Right forelimb (tissue), 1 donor: Measurements from ENCODE around the gene CACNA1C.

Experiments
- DNase-seq: peaks from one replicate; pipeline ENCODE4 v3.0.0-alpha.2; 2018

Gene CACNA1C

DNA sequence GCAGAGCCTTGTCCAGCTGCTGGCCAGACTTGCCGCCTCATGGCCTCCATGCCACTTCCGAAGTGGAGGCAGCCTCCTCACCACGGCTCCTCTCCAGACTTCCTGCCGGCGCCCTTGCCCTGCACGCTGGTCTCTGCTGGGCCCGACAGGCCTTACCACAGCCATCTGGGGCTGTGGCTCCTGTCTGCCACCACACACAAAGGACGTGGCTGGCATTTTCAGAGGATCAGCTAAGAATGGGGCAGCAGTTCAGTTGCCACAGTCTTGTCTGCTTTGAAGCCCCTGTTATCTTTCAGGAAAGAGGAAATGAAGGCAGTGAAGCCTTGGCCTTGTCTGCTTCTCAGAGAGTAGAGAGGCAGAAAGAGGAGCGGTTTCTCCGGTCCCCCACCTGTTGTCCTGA is 564.0 kb downstream of the CACNA1C start:
- DNase-seq: no peak

DNA sequence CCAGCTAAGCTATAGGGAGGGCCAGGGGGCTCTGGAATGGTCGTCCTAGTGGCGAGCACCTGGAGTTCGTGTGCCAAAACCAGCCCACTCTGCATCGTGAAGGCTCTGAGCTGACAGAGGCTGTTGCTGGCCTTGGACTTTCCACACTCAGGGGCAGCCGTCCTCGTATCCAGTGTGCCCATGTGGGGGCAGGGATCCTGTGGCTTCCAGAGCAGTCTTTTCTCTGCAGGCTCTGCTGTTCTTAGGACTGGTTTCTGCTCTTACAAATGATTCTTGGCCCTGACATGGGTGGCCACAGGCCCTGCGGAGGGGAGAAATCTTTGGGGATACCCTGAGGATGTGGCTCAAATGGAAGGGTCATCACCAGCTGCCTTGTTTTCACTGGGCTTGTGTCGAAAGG is 564.6 kb downstream of the CACNA1C start:
- no peak for DNase-seq

DNA sequence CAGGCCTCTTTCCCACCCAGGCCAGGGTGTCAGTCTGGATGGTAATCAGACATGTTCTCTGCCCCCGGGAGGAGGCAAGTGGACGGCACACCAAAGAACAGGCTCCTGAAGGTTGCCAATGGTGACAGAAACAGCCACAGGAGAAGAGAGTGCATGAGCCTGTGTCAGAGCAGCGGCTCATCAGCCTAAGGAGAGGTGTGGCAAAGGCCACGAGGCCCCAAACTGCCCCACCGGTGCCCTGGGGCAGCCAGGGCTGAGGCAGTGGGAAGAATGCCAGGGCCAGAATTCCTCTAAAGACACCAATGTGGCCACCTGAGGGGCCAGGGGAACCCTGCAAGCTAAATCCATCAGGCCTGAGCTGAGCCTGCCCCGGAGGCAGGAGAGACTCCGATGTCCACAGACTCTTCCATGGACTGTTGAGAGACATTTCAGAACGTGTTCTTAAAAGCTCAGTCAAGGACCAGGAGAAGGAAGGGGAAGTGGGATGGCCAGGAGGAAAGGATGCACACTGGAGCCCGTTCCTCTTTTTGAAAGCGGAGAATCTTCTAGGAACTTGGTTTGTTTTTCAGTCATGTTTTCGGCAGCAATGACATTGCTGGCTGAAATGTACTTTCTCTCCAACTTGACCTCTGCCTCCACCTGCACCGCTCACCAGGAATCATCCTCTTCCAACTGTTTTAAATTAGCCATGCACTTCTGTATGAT is 565.7 kb downstream of the CACNA1C start:
- no peak for DNase-seq

DNA sequence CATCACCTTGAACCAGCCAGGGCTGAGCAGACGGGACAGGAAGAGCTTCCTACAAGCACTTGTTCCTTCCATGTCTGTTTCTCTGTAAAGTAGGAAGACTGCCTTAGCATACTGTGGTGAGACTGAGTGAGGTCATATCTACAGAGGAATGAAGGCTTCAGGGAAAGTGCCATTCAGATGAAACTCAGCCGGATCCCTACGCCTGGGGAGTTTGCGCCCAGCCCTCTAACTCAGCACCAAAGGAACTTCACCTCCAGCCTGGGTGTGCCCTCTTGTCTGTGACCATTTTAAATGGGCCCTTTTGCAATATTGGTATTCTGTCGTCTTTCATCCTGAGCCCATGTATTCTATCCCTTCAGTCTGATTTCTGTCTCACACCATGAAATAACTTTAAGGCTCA is 566.3 kb downstream of the CACNA1C start:
- no peak for DNase-seq

DNA sequence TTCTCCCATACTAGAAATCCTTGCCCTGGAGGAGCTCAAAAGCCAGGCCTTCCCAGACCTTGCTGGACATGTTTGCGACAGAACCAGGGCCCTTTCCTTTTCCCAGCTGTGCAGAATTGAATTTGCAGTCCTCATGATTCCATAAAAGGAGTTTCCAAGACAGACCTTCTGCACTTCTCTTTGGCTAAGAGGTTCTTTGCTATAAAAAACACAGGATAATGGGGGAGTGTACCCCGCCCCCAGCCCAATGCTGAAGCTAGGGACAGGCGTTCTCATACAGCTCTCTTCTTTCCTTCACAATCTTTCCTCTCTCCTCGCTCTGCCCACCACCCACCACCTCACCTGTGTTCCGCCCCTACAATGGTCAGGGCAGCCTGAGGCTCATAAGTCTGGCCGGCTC is 569.7 kb downstream of the CACNA1C start:
- no peak for DNase-seq

DNA sequence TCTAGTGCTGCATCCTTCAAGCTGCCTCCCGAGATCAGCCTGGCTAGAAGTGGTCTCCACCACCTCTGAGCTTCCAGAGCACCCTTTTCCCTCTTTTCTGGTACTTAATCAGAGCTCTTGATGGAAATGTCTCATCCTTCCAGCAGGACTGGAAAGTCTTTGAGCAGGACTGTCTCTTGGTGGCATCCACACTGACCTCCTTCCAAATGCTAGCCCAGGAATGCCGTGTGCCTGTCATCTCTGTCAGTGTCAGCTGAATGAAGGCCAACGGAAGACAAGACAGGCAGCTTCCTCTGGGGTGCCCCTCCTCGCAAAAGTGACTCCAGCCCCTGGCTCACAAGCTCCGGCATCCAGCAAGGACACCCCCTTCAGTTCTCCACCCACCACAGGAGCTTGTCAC is 570.7 kb downstream of the CACNA1C start:
- DNase-seq: no peak

DNA sequence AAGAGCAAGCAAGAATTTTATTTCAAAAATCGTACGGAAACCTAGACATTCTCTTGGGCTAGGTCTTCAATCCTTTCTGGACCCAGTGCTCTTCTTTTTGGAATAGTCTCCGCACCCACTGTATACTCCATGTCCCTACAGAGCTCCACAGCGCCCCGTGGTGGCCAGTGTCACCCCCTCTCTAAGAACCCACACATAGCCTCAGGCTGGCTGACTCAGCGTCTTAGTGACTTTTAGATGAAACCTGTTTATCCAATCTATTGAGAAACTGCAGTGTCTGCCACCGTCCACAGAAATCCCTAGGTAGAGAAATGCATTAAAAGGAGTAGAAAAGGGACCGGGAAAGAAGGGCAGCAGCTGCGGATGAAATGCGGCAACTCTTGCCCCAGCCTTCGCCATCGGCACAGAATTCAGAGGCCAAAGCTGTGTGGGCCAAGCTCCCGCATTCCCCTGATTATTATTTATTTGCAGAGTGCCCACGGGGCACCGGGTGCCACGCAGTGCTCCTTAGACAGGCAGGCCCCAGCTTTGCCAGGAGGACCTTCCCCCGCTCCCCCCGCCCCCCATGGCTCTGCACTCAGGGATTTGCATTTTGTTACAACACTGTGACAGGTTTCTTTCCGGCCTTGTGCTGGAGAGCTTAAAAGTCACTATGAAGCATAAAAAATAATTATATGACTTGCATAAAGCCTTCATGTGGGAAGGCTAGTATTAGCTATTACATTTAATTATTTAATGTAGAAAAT is 571.9 kb downstream of the CACNA1C start:
- DNase-seq: no peak

DNA sequence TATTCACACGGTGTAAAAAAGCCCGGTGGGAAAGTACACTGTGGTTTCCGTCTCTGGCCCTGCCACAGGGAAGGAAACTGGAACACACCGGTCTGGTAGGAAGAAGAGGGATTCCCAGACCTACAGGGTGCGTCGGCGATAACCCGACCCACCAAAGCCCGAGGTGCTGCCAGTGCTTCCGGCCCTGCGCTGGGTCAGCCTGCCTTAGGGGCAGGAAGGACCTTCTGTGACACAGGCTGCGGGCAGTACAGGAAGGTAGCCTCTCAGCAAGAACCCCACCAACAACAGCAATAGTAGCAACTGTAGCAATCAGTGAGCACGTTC is 572.5 kb downstream of the CACNA1C start:
- DNase-seq: no peak

DNA sequence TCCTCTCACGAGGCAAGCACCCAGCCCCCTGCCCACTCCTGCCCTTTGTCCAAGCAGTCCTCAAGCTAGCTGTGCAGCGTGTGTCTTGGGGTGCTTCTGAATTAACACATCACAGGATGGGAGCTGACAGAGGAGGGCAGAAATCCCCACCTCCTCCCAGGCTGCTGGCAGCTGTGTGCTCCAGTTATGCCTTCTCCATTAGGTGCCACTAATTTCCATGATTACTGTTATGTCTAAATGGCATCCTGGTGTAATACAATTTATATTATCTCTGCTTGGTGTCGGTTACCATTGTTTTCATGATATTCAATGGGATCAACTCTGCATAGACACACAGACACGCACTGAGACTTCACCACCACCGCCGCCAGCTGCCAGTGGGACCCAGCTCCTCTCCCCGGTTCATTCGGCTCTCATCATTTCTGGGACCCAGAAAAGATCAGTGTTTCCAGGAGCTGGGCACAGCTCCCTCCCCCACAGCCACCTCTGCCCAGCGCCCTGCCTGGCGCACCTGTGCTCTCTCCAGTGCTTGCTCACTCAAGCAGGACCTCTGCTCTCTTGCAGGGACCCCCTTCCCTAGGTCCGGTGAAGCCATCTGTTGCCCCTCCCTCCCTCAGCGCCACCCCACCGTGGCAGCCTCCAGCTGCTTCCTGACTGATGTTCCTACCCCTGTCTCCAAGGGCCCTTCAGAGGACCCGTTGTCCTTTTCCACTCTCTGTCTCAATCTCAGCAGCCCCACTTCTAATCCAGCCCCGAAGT is 574.5 kb downstream of the CACNA1C start:
- no peak for DNase-seq

DNA sequence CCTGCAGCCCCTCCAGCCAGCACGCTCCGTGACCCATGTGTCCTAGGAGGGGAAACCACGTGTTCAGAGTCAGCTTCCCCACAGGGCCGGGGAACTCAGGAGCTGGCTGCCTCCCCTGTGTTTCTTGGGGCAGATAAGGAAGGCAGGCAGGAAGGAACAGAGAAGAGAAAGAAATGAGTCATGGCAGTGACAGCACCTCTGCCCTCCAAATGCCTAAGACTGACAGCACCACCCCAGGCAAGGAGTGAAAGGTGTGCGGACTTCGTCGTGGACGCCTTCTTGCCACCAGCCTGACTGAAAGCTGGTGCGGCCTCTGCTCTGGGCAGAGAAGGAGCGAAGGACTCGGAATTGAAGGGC is 575.0 kb downstream of the CACNA1C start:
- DNase-seq: no peak

DNA sequence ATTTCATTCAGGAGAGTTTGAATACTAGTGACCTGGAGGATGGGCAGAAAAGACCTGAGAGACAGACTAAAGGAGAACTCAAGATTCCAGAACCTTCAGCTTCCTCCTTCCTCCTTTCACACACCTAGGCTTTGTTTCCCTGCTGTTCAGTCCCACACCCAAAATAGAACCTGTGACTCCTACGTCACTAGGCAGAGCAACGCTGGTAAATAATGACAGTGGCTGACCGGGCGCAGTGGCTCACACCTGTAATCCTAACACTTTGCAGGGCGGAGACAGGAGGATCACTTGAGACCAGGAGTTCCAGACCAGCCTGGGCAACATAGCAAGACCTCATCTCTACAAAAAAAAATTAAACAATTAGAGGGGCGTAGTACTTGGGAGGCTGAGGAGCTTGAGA is 575.6 kb downstream of the CACNA1C start:
- no peak for DNase-seq

DNA sequence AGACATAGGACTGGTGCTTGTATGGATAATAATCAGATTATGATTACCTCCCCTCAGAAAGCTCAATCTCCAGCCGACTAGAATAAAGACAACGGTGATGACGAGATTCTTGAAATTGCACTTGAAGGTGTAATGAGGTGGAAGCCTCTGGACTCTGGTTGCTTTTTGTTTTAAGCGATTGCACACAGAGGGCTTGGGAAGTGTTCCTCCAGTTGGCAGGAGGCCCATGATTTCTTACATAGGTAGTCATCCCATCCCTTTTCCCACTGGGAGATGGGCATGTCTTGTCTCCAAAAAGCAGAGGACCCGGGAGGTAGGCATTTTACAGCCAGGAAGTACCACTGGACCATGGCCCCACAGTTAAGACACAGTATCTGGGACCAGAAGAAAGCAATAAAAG is 576.3 kb downstream of the CACNA1C start:
- DNase-seq: no peak

DNA sequence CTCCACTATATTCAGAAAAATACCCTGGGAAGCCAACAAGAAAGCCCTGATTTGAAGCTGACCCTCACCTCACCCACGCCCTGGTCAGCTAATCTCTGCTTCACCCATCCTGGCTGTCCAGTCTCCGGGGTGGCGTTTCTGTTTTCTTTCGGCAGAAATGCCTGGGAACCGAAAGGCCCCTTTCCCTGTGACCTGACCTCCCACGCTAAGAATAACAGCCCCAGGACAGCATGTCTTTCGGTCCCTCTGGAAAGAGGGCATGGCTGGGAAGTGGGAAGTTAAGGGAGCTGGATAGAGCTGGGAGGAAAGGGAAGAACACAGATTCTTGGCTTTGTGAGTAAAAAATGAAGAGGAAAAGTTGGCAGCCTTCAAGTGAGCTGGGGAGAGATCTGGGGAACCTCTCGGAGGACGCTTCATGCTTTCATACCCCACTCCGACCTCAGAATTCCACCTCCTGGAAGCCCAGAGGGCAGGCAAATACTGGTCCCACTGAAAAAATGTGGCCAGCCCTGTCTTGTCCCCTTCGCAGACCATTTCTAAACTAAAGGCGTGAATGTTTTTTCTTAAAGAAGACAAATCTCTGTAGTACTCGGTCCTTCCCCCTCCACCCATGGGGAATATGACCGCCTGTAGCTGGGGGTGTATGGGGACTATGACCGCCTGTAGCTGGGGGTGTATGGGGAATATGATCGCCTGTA is 579.0 kb downstream of the CACNA1C start:
- DNase-seq: no peak

DNA sequence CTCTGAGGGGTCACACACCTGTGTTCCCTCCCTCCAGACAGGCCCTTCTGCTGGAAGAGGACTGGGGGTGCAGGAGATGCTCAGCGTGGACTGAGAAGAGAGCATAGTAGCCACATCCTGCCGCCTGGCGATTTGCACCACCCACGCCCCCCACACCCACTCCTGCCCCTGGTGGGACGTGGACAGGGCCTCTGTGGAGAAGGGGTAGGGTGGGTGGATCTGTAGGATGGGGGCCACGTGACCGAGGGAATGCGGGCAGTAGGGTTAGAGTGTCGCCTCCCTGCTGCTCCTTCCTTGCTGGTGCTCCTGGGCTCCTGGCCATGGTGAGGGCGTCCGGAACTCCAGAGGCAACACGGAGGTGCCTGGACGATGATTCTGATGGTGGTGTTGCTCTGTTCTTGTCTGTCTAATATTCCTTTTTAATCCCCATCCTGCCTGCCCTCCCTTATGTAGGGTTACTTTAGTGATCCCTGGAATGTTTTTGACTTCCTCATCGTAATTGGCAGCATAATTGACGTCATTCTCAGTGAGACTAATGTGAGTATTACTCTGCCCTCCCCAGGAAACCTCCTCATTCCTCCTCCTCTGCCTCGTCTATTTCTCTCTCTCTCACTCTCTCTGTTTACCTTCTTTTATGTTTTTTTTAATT is 580.5 kb downstream of the CACNA1C start:
- no peak for DNase-seq

DNA sequence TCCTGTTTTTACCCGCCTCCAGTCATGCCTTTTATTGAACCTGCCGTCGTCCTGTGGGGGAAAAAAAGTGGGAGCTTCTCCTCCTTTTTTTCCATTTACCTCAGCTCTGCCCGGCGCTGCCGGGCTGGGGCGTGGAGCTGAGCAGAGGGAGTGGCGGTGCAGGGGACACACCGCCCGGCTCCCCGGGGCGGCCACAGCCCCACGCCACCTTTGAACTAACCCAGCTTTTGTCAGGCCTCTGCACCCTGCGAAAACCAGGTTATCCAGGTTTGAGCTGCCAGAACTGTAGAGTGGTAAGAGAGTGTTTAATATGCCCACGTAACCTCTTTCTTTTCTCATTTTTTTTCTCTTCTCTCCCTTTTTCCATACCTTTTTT is 581.0 kb downstream of the CACNA1C start:
- no peak for DNase-seq

DNA sequence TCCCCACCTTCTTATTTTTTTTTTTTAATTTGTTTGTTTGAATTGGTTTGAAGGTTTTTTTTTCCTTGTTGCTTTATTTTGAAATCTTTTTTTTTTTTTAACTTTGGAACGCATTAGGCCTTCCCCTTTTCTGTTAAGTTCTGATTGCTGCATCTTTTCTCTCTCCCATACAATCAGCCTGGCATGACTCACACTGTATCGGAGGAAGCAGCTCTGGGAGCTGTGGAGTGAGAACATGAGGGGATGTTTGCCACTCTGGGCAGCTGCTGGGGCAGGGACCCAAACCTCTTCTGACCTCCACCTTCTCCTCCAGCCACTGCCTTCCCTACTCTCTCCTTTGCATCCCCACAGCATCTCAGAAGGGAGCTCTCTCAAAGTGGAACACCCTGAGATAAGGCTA is 581.7 kb downstream of the CACNA1C start:
- DNase-seq: no peak

DNA sequence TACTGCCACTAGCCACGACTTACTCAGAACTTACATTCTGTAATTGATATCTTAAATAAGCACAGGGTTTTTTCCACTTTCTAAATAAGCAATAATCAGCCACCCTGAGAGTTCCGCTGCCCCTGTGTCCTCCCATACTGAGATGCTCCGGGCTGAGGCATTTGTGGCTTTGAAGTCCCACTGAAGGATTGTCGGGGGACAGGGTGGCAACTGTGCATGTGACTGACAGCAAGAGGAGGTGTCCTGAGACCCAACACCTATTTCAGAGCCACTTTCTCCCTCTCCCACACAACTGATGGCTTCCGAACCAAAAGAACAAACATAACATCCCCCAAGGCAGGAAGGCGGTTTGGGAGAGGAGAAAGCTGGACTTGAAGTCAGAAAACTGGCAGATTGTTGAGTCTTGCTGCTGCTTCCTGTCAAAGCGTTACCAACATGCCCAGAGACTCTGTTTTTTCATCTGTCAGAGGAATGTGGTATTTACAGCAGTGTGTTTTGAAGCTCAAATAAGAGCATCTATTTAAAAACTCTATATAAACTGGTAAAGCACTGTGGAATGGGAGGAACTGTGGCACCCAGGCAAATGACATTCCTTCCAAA is 584.1 kb downstream of the CACNA1C start:
- no peak for DNase-seq

DNA sequence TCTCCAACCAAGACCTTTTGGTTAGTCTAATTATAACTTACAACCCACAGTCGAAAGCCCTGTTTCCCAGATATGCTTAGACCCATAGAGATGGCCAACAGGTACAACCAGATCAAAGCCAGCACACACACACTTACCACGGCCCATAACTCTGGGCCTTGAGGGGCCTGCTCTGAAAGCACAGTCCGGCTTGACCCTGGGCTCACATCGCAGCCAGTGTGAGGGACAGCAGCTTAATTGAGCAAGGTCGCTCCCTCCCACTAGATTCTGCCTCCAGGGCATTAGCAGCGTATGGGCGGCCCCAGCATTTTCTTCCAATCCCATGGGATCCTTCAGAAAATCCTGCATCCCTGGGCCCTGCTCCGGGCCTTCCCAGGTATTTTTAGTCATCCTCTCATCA is 584.6 kb downstream of the CACNA1C start:
- no peak for DNase-seq

DNA sequence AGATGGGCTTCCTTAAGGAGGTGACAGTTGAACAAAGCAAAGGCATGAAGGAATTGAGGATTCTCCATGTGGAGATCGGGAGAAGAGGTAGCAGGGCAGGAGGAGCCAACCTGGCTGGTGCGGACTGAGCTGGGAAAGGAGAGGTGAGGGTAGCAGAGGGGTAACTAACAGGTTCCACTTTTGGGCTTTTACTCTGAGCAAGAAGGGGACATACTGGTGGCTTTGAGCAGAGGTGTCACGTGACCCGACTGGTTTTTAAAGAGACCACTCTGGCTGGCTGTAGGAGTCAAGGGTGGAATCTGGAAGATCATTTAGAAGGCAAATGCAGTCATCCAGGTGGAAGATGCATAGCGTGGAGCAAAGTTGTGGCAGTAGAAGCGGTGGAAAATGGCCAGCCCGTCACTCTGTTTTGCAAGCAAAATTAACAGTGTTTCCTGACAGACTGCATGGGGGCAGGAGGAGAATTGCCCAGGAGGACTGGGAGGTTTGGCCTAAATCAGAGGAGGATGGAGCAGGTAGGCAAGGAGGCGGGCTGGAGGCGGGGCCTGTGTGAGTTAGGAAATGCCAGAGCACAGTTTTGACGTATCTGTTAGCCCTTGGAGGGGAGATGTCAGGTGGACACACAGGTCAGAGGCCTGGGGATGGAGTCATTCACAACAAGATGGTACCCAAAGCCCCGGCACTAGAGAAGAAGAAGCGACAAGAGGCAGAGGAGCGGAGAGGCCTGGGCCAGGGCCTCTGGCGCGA is 585.7 kb downstream of the CACNA1C start:
- DNase-seq: no peak

DNA sequence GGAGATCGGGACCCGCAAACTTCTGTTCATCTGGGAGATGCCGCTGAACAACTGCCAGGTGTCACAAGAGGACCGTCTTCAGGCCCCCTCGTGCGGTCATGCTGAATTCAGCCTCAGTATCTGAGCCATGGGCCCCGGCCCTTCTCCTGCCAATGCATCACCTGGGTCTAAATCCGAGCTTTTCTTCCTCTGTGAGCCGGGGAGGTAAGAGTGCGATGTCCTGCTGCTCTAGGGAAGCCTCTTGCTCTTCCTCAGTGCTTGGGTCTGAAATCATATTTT is 586.2 kb downstream of the CACNA1C start:
- no peak for DNase-seq

DNA sequence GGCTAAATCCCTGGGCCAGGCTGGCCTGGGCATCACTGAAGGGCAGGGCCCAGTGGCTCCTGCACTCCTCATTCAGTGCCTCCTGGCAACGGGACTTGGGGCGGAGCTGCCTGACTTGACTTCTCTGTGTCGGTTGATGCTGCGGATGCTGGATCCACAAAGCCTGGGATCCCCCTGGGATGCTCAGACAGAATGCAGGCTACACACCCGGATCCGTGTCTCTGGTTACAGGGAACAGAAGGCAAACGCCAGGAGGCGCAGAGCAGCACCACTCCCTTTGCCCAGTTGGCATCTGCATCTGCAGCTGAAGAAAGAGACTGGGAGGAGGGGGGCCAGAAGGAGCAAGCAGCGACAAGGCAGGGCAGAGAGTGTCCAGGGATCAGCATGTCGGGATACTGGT is 587.5 kb downstream of the CACNA1C start:
- DNase-seq: peak; percentile 10

DNA sequence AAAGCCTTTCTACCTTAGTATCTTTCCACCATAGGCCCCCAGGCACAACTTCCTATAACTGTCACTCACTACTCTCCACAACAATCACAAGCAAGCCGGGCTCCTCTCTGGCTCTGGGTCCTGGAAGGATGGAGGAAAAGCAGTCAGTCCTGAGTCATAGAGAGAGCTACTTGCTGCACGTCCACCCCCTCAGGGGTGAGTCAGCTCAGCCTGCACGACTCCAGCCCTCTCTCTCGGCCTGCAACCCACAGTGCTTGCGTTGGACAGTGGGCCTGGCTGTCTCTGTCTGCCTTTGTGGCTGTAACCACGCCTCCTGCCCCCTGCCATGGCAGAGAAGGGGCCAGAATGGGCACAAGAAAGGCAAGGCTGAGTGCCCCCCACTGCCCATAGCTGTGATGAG is 587.9 kb downstream of the CACNA1C start:
- DNase-seq: peak; percentile 55
